GM19025 (cell line): ENCODE measurements around the gene ULBP1.
"Not testable (repeated sequence)": the region's sequence is repeated elsewhere in the genome, so short reads cannot be mapped to it uniquely, and the experiment has no call there.

Experiments used
- ATAC-seq: cut with Tn5 transposase; IDR thresholded peaks from one replicate; pipeline ENCODE4 v1.9.1; 2021; ENCODE audit warnings: mild to moderate bottlenecking, low read depth, moderate library complexity; ENCODE audit not compliant: unreplicated experiment

ULBP1 gene

GRCh38 chr6:149933036-149933435 lies 30.7 kb upstream of the ULBP1 start:
- no peak for ATAC-seq

- ATAC-seq = no peak
Measured at GRCh38 chr6:149933461-149933860, 30.3 kb upstream of the ULBP1 start.

GRCh38 chr6:149934249-149935156 lies 29.2 kb upstream of the ULBP1 start:
- ATAC-seq = no peak

GRCh38 chr6:149935246-149935645 lies 28.5 kb upstream of the ULBP1 start:
- no peak for ATAC-seq

- ATAC-seq = no peak
Measured at GRCh38 chr6:149935668-149936067, 28.1 kb upstream of the ULBP1 start.

GRCh38 chr6:149936743-149937142 lies 27.0 kb upstream of the ULBP1 start:
- no peak for ATAC-seq

- ATAC-seq = not testable (repeated sequence)
Measured at GRCh38 chr6:149938013-149938570, 25.7 kb upstream of the ULBP1 start.

GRCh38 chr6:149938571-149939355 lies 25.0 kb upstream of the ULBP1 start:
- ATAC-seq = peak; percentile 80

GRCh38 chr6:149939356-149939648 lies 24.4 kb upstream of the ULBP1 start:
- ATAC-seq = no peak

- ATAC-seq = no peak
Measured at GRCh38 chr6:149939909-149940671, 23.7 kb upstream of the ULBP1 start.

GRCh38 chr6:149940672-149940982 lies 23.1 kb upstream of the ULBP1 start:
- no peak for ATAC-seq

GRCh38 chr6:149941583-149942460 lies 21.9 kb upstream of the ULBP1 start, which contains the start of gene ULBP2:
Gene ULBP2, plus strand, starts transcription at chr6:149942014. Its CDS starts 59 bp downstream, at chr6:149942073.
- ATAC-seq = no peak

- no peak for ATAC-seq
Measured at GRCh38 chr6:149942461-149942829, 21.3 kb upstream of the ULBP1 start.

- not testable (repeated sequence) for ATAC-seq
Measured at GRCh38 chr6:149943321-149943720, 20.4 kb upstream of the ULBP1 start.

GRCh38 chr6:149945276-149945675 lies 18.5 kb upstream of the ULBP1 start:
- ATAC-seq = not testable (repeated sequence)

GRCh38 chr6:149946631-149947030 lies 17.1 kb upstream of the ULBP1 start:
- not testable (repeated sequence) for ATAC-seq

- not testable (repeated sequence) for ATAC-seq
Measured at GRCh38 chr6:149947533-149947932, 16.2 kb upstream of the ULBP1 start.

- no peak for ATAC-seq
Measured at GRCh38 chr6:149948011-149948410, 15.7 kb upstream of the ULBP1 start.

GRCh38 chr6:149948616-149949015 lies 15.1 kb upstream of the ULBP1 start:
- no peak for ATAC-seq

- ATAC-seq = no peak
Measured at GRCh38 chr6:149950423-149950822, 13.3 kb upstream of the ULBP1 start.
